Muscle layer of duodenum (tissue), 2 donors: Measurements from ENCODE around the gene PTTG1IP.

Experiments
- H3K27ac ChIP-seq: one replicate; pipeline ENCODE4 v1.7.0; 2013; ENCODE audit warnings: mild to moderate bottlenecking, low read length
- H3K27me3 ChIP-seq: one replicate; pipeline ENCODE4 v1.7.0; 2013; ENCODE audit warnings: low read depth, mild to moderate bottlenecking, control low read depth, low read length
- H3K36me3 ChIP-seq, 2 donors: one replicate each; pipeline ENCODE4 v1.7.0; 2013; ENCODE audit warnings: low read length in 2 of 2, control low read depth in 1 of 2, mild to moderate bottlenecking in 1 of 2; ENCODE audit not compliant: insufficient read depth in 2 of 2, control insufficient read depth in 1 of 2
- H3K4me1 ChIP-seq, 2 donors: one replicate each; pipeline ENCODE4 v1.7.0; 2013; ENCODE audit warnings: low read length in 2 of 2, mild to moderate bottlenecking in 2 of 2, control low read depth in 1 of 2, moderate library complexity in 1 of 2; ENCODE audit not compliant: insufficient read depth in 2 of 2, control insufficient read depth in 1 of 2
- H3K4me3 ChIP-seq, 2 donors: one replicate each; pipeline ENCODE4 v1.7.0; 2013; ENCODE audit warnings: low read length in 2 of 2, low read depth in 1 of 2, mild to moderate bottlenecking in 1 of 2
- H3K9me3 ChIP-seq, 2 donors: one replicate each; pipeline ENCODE4 v1.7.0; 2013; ENCODE audit warnings: low read length in 2 of 2, control low read depth in 1 of 2, mild to moderate bottlenecking in 1 of 2; ENCODE audit not compliant: control insufficient read depth in 1 of 2
- donor health status: healthy.

PTTG1IP gene

GRCh38 chr21:44873356-44874239, at the start of gene PTTG1IP:
Gene PTTG1IP, minus strand, starts transcription at chr21:44873690. Its CDS starts 74 bp downstream, at chr21:44873616.
- Histone ChIP-seq H3K4me3 (peak within 1 kb of the TSS; percentile 91 to 92), H3K4me1 (peaks cover 22 to 40% of the 10 kb centered on the region in 2 donors), H3K36me3 (no peaks in the 10 kb centered on the region), H3K9me3 (no peaks in the 10 kb centered on the region), H3K27ac (peak within 1 kb of the TSS; percentile 87), H3K27me3 (no peaks in the 10 kb centered on the region)

GRCh38 chr21:44921928-44922327, 48.4 kb upstream of the PTTG1IP start:
- no peaks in the 10 kb centered on the region for H3K27me3 ChIP-seq
- H3K4me1 ChIP-seq = no peaks in the 10 kb centered on the region
- no peaks in the 10 kb centered on the region for H3K36me3 ChIP-seq
- H3K4me3 ChIP-seq = no peak overlapping the region
- no peak overlapping the region for H3K27ac ChIP-seq
- no peaks in the 10 kb centered on the region for H3K9me3 ChIP-seq

- H3K27me3 ChIP-seq = no peaks in the 10 kb centered on the region
- H3K4me3 ChIP-seq = peak within 1 kb of the TSS; percentile 32 to 52
- no peak within 1 kb of the TSS for H3K27ac ChIP-seq
- H3K36me3 ChIP-seq = no peaks in the 10 kb centered on the region
- no peaks in the 10 kb centered on the region for H3K4me1 ChIP-seq
- no peaks in the 10 kb centered on the region for H3K9me3 ChIP-seq
These were observed 47.5 kb upstream of the PTTG1IP start, which contains the start of gene ITGB2 for GRCh38 chr21:44920694-44921604. Gene ITGB2, minus strand, starts transcription at chr21:44920899. Its CDS starts 10,117 bp downstream, at chr21:44910782.

GRCh38 chr21:44919913-44920693, 46.6 kb upstream of the PTTG1IP start:
- no peaks in the 10 kb centered on the region for H3K27me3 ChIP-seq

GRCh38 chr21:44919111-44919912, 45.8 kb upstream of the PTTG1IP start:
- H3K4me3 ChIP-seq = peak overlapping the region; percentile 32 to 52

More at GRCh38 chr21:44919913-44920693, 46.6 kb upstream of the PTTG1IP start:
- Histone ChIP-seq H3K4me1 (no peaks in the 10 kb centered on the region), H3K36me3 (no peaks in the 10 kb centered on the region), H3K4me3 (peak overlapping the region; percentile 32 to 52), H3K27ac (no peak overlapping the region), H3K9me3 (no peaks in the 10 kb centered on the region)

GRCh38 chr21:44918581-44919033, 45.1 kb upstream of the PTTG1IP start:
- no peaks in the 10 kb centered on the region for H3K4me1 ChIP-seq

More at GRCh38 chr21:44919111-44919912, 45.8 kb upstream of the PTTG1IP start:
- H3K36me3 ChIP-seq = no peaks in the 10 kb centered on the region
- H3K4me1 ChIP-seq = no peaks in the 10 kb centered on the region
- no peak overlapping the region for H3K27ac ChIP-seq
- no peaks in the 10 kb centered on the region for H3K9me3 ChIP-seq
- H3K27me3 ChIP-seq = no peaks in the 10 kb centered on the region

GRCh38 chr21:44918107-44918470, 44.6 kb upstream of the PTTG1IP start:
- H3K27me3 ChIP-seq = no peaks in the 10 kb centered on the region
- no peak overlapping the region for H3K27ac ChIP-seq
- no peak overlapping the region for H3K4me3 ChIP-seq
- H3K4me1 ChIP-seq = no peaks in the 10 kb centered on the region
- no peaks in the 10 kb centered on the region for H3K9me3 ChIP-seq
- no peaks in the 10 kb centered on the region for H3K36me3 ChIP-seq

More at GRCh38 chr21:44918581-44919033, 45.1 kb upstream of the PTTG1IP start:
- peak overlapping the region in 1 of 2 donors; percentile 32 for H3K4me3 ChIP-seq
- H3K27ac ChIP-seq = no peak overlapping the region
- no peaks in the 10 kb centered on the region for H3K36me3 ChIP-seq
- H3K27me3 ChIP-seq = no peaks in the 10 kb centered on the region
- no peaks in the 10 kb centered on the region for H3K9me3 ChIP-seq

- no peaks in the 10 kb centered on the region for H3K4me1 ChIP-seq
- no peak overlapping the region for H3K4me3 ChIP-seq
- no peaks in the 10 kb centered on the region for H3K27me3 ChIP-seq
- no peaks in the 10 kb centered on the region for H3K9me3 ChIP-seq
- no peaks in the 10 kb centered on the region for H3K36me3 ChIP-seq
- no peak overlapping the region for H3K27ac ChIP-seq
These were observed 44.1 kb upstream of the PTTG1IP start for GRCh38 chr21:44917446-44918106.

GRCh38 chr21:44916965-44917364, 43.5 kb upstream of the PTTG1IP start:
- Histone ChIP-seq H3K36me3 (no peaks in the 10 kb centered on the region), H3K4me3 (no peak overlapping the region), H3K27ac (no peak overlapping the region), H3K4me1 (peaks cover 0 to 5% of the 10 kb centered on the region in 2 donors), H3K27me3 (no peaks in the 10 kb centered on the region), H3K9me3 (no peaks in the 10 kb centered on the region)
